Head of caudate nucleus (tissue), 42 donors: Measurements from ENCODE around the gene PKIG.
"Not testable (repeated sequence)": the region's sequence is repeated elsewhere in the genome, so short reads cannot be mapped to it uniquely, and the experiment has no call there.

Experiments used
- DNase-seq, 42 donors: peaks; one replicate each; pipeline versions ENCODE4 v3.0.0 to v3.0.0-alpha.2; 2020 to 2021; ENCODE audit warnings: mixed read lengths in 7 of 42
- intact Hi-C: fragments of 100-400 bp; cut with DNase I; formaldehyde crosslinking; loops from one replicate; pipeline ENCODE4 v1.15.0; 2022

PKIG gene

GRCh38 chr20:44646023-44646640 lies 63.8 kb downstream of the PKIG start:
- intact Hi-C loops = no loop called here

GRCh38 chr20:44646641-44647274 lies 64.4 kb downstream of the PKIG start:
- intact Hi-C loops = no loop called here
- DNase-seq = no peak

More at GRCh38 chr20:44646023-44646640, 63.8 kb downstream of the PKIG start:
- DNase-seq = no peak

GRCh38 chr20:44648068-44648467 lies 65.7 kb downstream of the PKIG start:
- DNase-seq = no peak
- intact Hi-C loops = no loop called here

GRCh38 chr20:44648579-44648978 lies 66.2 kb downstream of the PKIG start:
- no peak for DNase-seq
- intact Hi-C loops = no loop called here

- intact Hi-C loops = no loop called here
- DNase-seq = no peak
Measured at GRCh38 chr20:44649126-44649525, 66.7 kb downstream of the PKIG start.

- no peak for DNase-seq
- intact Hi-C loops = loop anchor here (5.0 kb wide), 1 partner anchor 173 kb away; the partner anchor contains the start of gene TTPAL
Measured at GRCh38 chr20:44649976-44650375, 67.6 kb downstream of the PKIG start.

- DNase-seq = peak in 2 of 42 donors; percentile 28 to 49
- intact Hi-C loops = loop anchor here (5.0 kb wide), 1 partner anchor 174 kb away; the partner anchor contains the start of gene TTPAL
Measured at GRCh38 chr20:44650771-44651433, 68.5 kb downstream of the PKIG start.

GRCh38 chr20:44651434-44651683 lies 69.0 kb downstream of the PKIG start:
- no peak for DNase-seq
- intact Hi-C loops = loop anchor here (5.0 kb wide), 1 partner anchor 174 kb away; the partner anchor contains the start of gene TTPAL

- peak in 39 of 42 donors; percentile 22 to 85 (median 61) for DNase-seq
Measured at GRCh38 chr20:44651684-44652423, 69.5 kb downstream of the PKIG start, which contains the start of gene ADA. Gene ADA, minus strand, starts transcription at chr20:44651699. Its CDS starts 92 bp downstream, at chr20:44651607.

GRCh38 chr20:44653546-44653945 lies 71.2 kb downstream of the PKIG start:
- no peak for DNase-seq
- intact Hi-C loops = loop anchor here (5.0 kb wide), 1 partner anchor 176 kb away; the partner anchor contains the start of gene TTPAL

More at GRCh38 chr20:44651684-44652423, 69.5 kb downstream of the PKIG start, which contains the start of gene ADA:
- intact Hi-C loops = loop anchor here (5.0 kb wide), 1 partner anchor 175 kb away; the partner anchor contains the start of gene TTPAL

- not testable (repeated sequence) for DNase-seq
Measured at GRCh38 chr20:44654210-44654609, 71.8 kb downstream of the PKIG start.

GRCh38 chr20:44656448-44656847 lies 74.1 kb downstream of the PKIG start:
- intact Hi-C loops = no loop called here

More at GRCh38 chr20:44654210-44654609, 71.8 kb downstream of the PKIG start:
- intact Hi-C loops = loop anchor here (5.0 kb wide), 1 partner anchor 177 kb away; the partner anchor contains the start of gene TTPAL

GRCh38 chr20:44657875-44658274 lies 75.5 kb downstream of the PKIG start:
- no peak for DNase-seq
- intact Hi-C loops = no loop called here

More at GRCh38 chr20:44656448-44656847, 74.1 kb downstream of the PKIG start:
- DNase-seq = no peak

- intact Hi-C loops = no loop called here
- no peak for DNase-seq
Measured at GRCh38 chr20:44658810-44659209, 76.4 kb downstream of the PKIG start.

- intact Hi-C loops = no loop called here
- DNase-seq = no peak
Measured at GRCh38 chr20:44659931-44660330, 77.6 kb downstream of the PKIG start.

GRCh38 chr20:44660581-44660980 lies 78.2 kb downstream of the PKIG start:
- intact Hi-C loops = no loop called here
- no peak for DNase-seq

- intact Hi-C loops = no loop called here
- no peak for DNase-seq
Measured at GRCh38 chr20:44662261-44662660, 79.9 kb downstream of the PKIG start.

GRCh38 chr20:44664131-44664530 lies 81.8 kb downstream of the PKIG start:
- no peak for DNase-seq
- intact Hi-C loops = no loop called here

- DNase-seq = no peak
- intact Hi-C loops = no loop called here
Measured at GRCh38 chr20:44666066-44666465, 83.7 kb downstream of the PKIG start.
